IMR-90 (cell line): ENCODE data around the gene MRGPRX2. TPM values are rescaled to one million over a fixed set of nuclear protein-coding genes. Genes with fewer than 3 reads are reported as not detected.

ENCODE experiments used
- ATAC-seq: fragments of 200-7000 bp; cut with Tn5 transposase; 2 replicates; pipeline ENCODE4 v1.9.1; 2020; ENCODE audit warnings: low read depth, mild to moderate bottlenecking, moderate library complexity
- BruUV-seq: library from RNA; stranded (reverse); fragments of 400-500 nt; replicated peaks from 2 replicates; lab custom pipeline; 2021; lab: Mats Ljungman, UMichigan
- CTCF ChIA-PET: fragments of 300-600 bp; formaldehyde crosslinking; extraction: SDS; loops from one replicate; lab custom pipeline; 2021; ENCODE audit warnings: antibody characterized with exemption; lab: Yijun Ruan, JAX
- POLR2A ChIA-PET: fragments of 300-600 bp; sonication (Branson Sonifier 250); formaldehyde crosslinking; loops from one replicate; lab custom pipeline; 2022; ENCODE audit warnings: antibody characterized with exemption; ENCODE audit not compliant: unreplicated experiment; lab: Charles Lee
- DNase-seq: peaks from one replicate; pipeline ENCODE4 v3.0.0; 2013
- H2AFZ ChIP-seq: replicated peaks from 2 replicates; pipeline ENCODE3; 2013; ENCODE audit warnings: low read length, mild to moderate bottlenecking; ENCODE audit not compliant: poor library complexity
- H2AK5ac ChIP-seq: 2 replicates; pipeline ENCODE4 v1.6.1; 2013; ENCODE audit warnings: low read depth, low read length, inconsistent platforms
- H2AK9ac ChIP-seq: replicated peaks from 2 replicates; pipeline ENCODE3; 2013; ENCODE audit warnings: mild to moderate bottlenecking, low read depth, low read length, moderate library complexity; ENCODE audit not compliant: poor library complexity
- H2BK120ac ChIP-seq: 2 replicates; pipeline ENCODE4 v1.6.1; 2013; ENCODE audit warnings: low read depth, low read length, inconsistent platforms
- H2BK15ac ChIP-seq: 3 replicates; pipeline ENCODE4 v1.6.1; 2013; ENCODE audit warnings: low read depth, low read length, inconsistent platforms
- H2BK20ac ChIP-seq: 2 replicates; pipeline ENCODE4 v1.6.1; 2013; ENCODE audit warnings: low read depth, mild to moderate bottlenecking, inconsistent platforms, low read length, moderate library complexity
- H2BK5ac ChIP-seq: 2 replicates; pipeline ENCODE4 v1.6.1; 2013; ENCODE audit warnings: mild to moderate bottlenecking, low read depth, low read length, inconsistent platforms; ENCODE audit not compliant: poor library complexity, severe bottlenecking
- H3K14ac ChIP-seq: replicated peaks from 2 replicates; pipeline ENCODE4 v1.6.1; 2013; ENCODE audit warnings: low read depth, low read length, inconsistent platforms
- H3K18ac ChIP-seq: 2 replicates; pipeline ENCODE4 v1.6.1; 2013; ENCODE audit warnings: low read depth, low read length, control low read depth
- H3K23ac ChIP-seq: 2 replicates; pipeline ENCODE4 v1.6.1; 2013; ENCODE audit warnings: low read depth, low read length, inconsistent platforms
- H3K27ac ChIP-seq: 2 replicates; pipeline ENCODE4 v1.5.1; 2013; ENCODE audit warnings: mild to moderate bottlenecking, control low read depth, low read length; ENCODE audit not compliant: insufficient read depth
- H3K27me3 ChIP-seq: 2 replicates; pipeline ENCODE4 v1.6.1; 2013; ENCODE audit warnings: low read length; ENCODE audit not compliant: control insufficient read depth, insufficient read depth
- H3K36me3 ChIP-seq: 2 replicates; pipeline ENCODE4 v1.6.1; 2013; ENCODE audit warnings: low read length, mixed read lengths; ENCODE audit not compliant: control insufficient read depth, insufficient read depth
- H3K4ac ChIP-seq: 2 replicates; pipeline ENCODE4 v1.6.1; 2013; ENCODE audit warnings: low read depth, low read length, inconsistent platforms
- H3K4me1 ChIP-seq: 2 replicates; pipeline ENCODE4 v1.6.1; 2013; ENCODE audit warnings: low read length, mixed read lengths; ENCODE audit not compliant: control insufficient read depth, insufficient read depth
- H3K4me2 ChIP-seq: 2 replicates; pipeline ENCODE4 v1.6.1; 2013; ENCODE audit warnings: low read depth, mild to moderate bottlenecking, control low read depth, low read length, moderate library complexity
- H3K4me3 ChIP-seq: 2 replicates; pipeline ENCODE4 v1.5.1; 2013; ENCODE audit warnings: low read depth, mild to moderate bottlenecking, control low read depth, low read length, moderate library complexity; ENCODE audit not compliant: insufficient read depth
- H3K56ac ChIP-seq: 2 replicates; pipeline ENCODE4 v1.6.1; 2013; ENCODE audit warnings: low read length, inconsistent platforms; ENCODE audit not compliant: insufficient read depth; ENCODE audit errors: extremely low read depth
- H3K79me1 ChIP-seq, 2 experiments: 2 replicates each; pipeline ENCODE4 v1.6.1; 2013; ENCODE audit warnings: low read length in 2 of 2, inconsistent platforms in 1 of 2, low read depth in 1 of 2
- H3K9ac ChIP-seq: 2 replicates; pipeline ENCODE4 v1.6.1; 2013; ENCODE audit warnings: low read depth, low read length, control low read depth
- H3K9me1 ChIP-seq: 2 replicates; pipeline ENCODE4 v1.6.1; 2013; ENCODE audit warnings: low read length, inconsistent platforms; ENCODE audit not compliant: insufficient read depth
- H3K9me3 ChIP-seq: 2 replicates; pipeline ENCODE4 v1.6.1; 2013; ENCODE audit warnings: low read length; ENCODE audit not compliant: control insufficient read depth, insufficient read depth
- H4K20me1 ChIP-seq: 2 replicates; pipeline ENCODE4 v1.6.1; 2013; ENCODE audit warnings: low read length, inconsistent platforms; ENCODE audit not compliant: insufficient read depth
- H4K5ac ChIP-seq: 2 replicates; pipeline ENCODE4 v1.6.1; 2013; ENCODE audit warnings: mild to moderate bottlenecking, low read depth, low read length, control low read depth
- H4K8ac ChIP-seq, 2 experiments: 2 replicates each; pipeline ENCODE4 v1.6.1; 2013; ENCODE audit warnings: low read depth in 2 of 2, low read length in 2 of 2, control low read depth in 1 of 2, inconsistent platforms in 1 of 2
- H4K91ac ChIP-seq: 2 replicates; pipeline ENCODE4 v1.6.1; 2013; ENCODE audit warnings: low read depth, low read length, inconsistent platforms; ENCODE audit not compliant: insufficient read depth
- SMC3 ChIP-seq: fragments of 150-350 bp; IDR thresholded peaks from 2 replicates; pipeline ENCODE4 v1.6.1; 2016; ENCODE audit warnings: low read depth, mild to moderate bottlenecking, antibody characterized with exemption, low read length, moderate library complexity
- WGBS, 2 experiments: methylation state at CpG; one replicate each; pipeline versions ENCODE4 v1.1.5 to v1.1.7; 2013; ENCODE audit warnings: missing lambda C conversion rate in 2 of 2; ENCODE audit not compliant: insufficient read length in 1 of 2; ENCODE audit errors: extremely low coverage in 2 of 2; 5-methylcytosine and 5-hydroxymethylcytosine counted together
- dilution Hi-C: fragments of 300-500 bp; cut with HindIII; formaldehyde crosslinking; loops from one replicate; pipeline ENCODE4 v1.14.3; 2018; ENCODE audit warnings: low sequenced_read_pairs; ENCODE audit not compliant: unreplicated experiment
- in situ Hi-C: fragments of 300-500 bp; cut with MboI; formaldehyde crosslinking; loops from 3 replicates; pipeline ENCODE4 v1.14.3; 2019; ENCODE audit warnings: low sequenced_read_pairs, inconsistent platforms, mixed read lengths
- intact Hi-C: fragments of 100-400 bp; cut with micrococcal nuclease; formaldehyde crosslinking; loops from 2 replicates; pipeline ENCODE4 v1.10.0; 2022
- polyA plus RNA-seq, 3 experiments: library from polyadenylated mRNA; depleted of rRNA; stranded (reverse); fragments of >200 nt; gene quantifications; 2 replicates each; pipeline ENCODE4 v1.2.3, GENCODE V29; 2012; ENCODE audit warnings: low replicate concordance in 1 of 3
- total RNA-seq: library from RNA; depleted of rRNA; stranded (reverse); fragments of >200 nt; gene quantifications from 2 replicates; pipeline ENCODE4 v1.2.3, GENCODE V29; 2012

Gene MRGPRX2
- total and polyA plus RNA-seq, 2 of the 4 experiments (the other 2 are of a cell fraction), result not detected

GRCh38 chr11:19073454-19074415 lies 13.2 kb upstream of the MRGPRX2 start:
- no peaks in the 10 kb centered on the region for H3K79me1 ChIP-seq
- WGBS, 2 experiments, result no CpG with 5 or more reads among the region's 10 CpGs
- no peaks in the 10 kb centered on the region for H3K36me3 ChIP-seq
- H3K56ac ChIP-seq, result no peak overlapping the region
- no peaks in the 10 kb centered on the region for H3K9me3 ChIP-seq
- ChIA-PET CTCF (no interaction called here), POLR2A (no interaction called here)
- no peak overlapping the region for H4K8ac ChIP-seq
- no peak overlapping the region for H3K4me3 ChIP-seq
- H2AK9ac ChIP-seq, result no peak overlapping the region
- no peak overlapping the region for H3K4me2 ChIP-seq
- ATAC-seq (no peak), DNase-seq (no peak)
- intact Hi-C loops (loop anchor here (5.0 to 10.0 kb wide), 2 partner anchors 239 to 831 kb away; no protein-coding TSS in a partner anchor), in situ Hi-C loops (loop anchor here (5.0 kb wide), 1 partner anchor 489 kb away; no protein-coding TSS in a partner anchor), dilution Hi-C loops (no loop called here)
- no peaks in the 10 kb centered on the region for H4K20me1 ChIP-seq
- H2BK120ac ChIP-seq, result no peak overlapping the region
- H2BK15ac ChIP-seq, result no peak overlapping the region
- H4K91ac ChIP-seq, result no peak overlapping the region
- no peak overlapping the region for H3K18ac ChIP-seq
- H2BK5ac ChIP-seq, result no peak overlapping the region
- no peak overlapping the region for H2BK20ac ChIP-seq
- H3K4me1 ChIP-seq, result no peaks in the 10 kb centered on the region
- BruUV-seq, result no TSS peak
- H3K4ac ChIP-seq, result no peak overlapping the region
- no peak for TF ChIP-seq SMC3
- H3K27me3 ChIP-seq, result peaks cover 18% of the 10 kb centered on the region
- H3K27ac ChIP-seq, result no peak overlapping the region
- H3K23ac ChIP-seq, result no peak overlapping the region
- H4K5ac ChIP-seq, result no peak overlapping the region
- H2AFZ ChIP-seq, result no peak overlapping the region
- H3K14ac ChIP-seq, result no peak overlapping the region
- H3K9me1 ChIP-seq, result no peaks in the 10 kb centered on the region
- H3K9ac ChIP-seq, result no peak overlapping the region
- no peak overlapping the region for H2AK5ac ChIP-seq
